LoVo (cell line): Measurements from ENCODE around the gene ZNF311.
A peak's percentile ranks its signal among the peaks of the same experiment; 100 is the strongest.

Experiments used
- DNase-seq: peaks from one replicate; pipeline ENCODE4 v3.0.0-alpha.2; 2016; ENCODE audit warnings: low spot score

Gene ZNF311

DNA sequence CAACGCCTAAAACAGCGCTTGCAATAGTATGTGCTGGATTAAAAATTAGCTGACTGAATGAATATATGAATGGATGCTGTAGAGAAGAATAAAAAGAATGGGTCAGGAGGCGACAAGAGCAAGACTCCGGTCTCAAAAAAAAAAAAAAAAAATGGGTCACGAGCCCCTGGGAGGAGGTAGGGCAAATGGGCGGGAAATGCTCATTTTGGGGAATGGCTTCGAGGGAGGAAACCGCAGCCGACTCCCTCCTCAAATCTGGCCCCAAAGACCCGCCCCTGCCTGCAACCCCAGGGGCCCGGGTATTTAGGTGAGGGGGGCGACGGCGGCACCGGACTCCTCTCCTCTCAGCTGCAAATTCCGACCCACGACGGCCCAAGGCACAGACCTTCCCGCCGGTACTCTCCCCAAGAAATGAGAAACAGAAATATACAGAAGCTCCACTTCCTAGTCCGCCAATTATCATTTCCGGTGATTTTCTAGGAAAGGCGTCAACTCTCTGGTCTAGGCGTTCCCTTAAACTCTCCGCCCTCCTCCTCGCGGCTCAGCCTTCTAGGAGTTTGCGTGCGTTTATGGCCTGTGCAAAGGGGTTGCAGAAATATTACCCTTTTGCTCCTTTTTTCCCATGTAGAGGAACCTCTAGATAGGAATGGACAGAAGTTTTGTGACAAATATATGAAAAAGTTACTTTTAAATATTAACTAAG, at the start of gene ZNF311:
ZNF311 (minus strand) TSS at position 133 of the 703 bp plus-strand sequence. CDS start 1,361 bp downstream, outside the sequence.
- DNase-seq = peak; percentile 81

DNA sequence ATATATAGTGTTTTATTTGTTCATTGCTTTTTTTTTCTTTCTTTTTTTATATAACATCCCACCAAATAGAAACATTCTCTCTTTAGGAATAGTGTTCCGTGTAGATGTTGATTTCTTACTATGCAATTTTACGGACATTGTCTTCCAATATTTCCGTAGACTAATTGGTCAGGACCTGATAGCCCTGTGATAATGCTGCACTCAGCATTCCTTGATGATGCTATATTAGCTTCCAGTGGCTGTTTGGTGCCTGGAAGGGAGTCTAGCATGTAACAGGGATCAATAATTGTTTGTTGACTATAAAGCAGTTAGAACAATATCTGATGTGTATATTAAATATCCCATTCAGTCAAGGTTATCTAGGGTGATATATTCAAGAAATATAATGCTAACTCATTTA, 46.6 kb upstream of the ZNF311 start:
- DNase-seq = no peak

DNA sequence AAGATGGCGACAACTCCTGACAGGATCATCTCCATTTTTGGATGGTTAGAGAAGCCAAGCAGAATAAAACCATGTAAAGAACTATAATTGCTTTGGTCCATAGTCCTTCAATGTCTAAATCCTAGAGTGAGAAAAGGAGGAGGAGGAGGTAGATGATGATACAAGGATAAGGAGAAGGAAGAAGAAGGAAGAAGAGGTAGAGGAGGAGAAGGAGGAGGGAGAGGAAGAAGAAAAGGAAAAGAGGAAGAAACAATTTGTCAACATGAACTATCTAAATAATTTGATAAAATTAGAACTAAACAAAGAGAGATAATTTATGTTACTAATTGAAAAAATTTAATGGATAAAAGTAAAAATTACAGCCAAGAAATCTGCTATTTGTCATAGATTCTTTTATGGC, 40.0 kb upstream of the ZNF311 start, which contains the start of gene OR2W1:
OR2W1 (minus strand) TSS at position 101 of the 400 bp plus-strand sequence; CDS start at position 101, 0 bp downstream.
- no peak for DNase-seq

DNA sequence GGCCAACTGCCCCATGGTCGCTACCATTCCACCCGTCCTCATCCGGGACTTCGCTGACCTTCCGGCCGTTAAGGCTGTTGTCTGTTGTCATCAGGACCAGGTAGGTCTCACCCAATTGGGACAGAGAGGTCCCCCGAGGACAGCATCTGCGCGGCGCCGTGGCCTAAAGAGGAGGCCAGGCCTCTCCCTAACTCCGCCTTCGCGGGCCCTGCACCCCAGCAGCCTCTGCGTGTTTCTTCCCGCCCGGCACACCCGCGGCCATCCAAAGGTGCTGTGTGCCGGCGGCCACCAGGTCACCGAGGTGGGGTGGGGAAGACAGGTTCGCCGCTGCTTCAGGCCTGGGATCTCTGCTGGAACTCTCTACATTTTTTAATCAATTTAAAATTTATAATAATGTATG, 30.8 kb upstream of the ZNF311 start:
- no peak for DNase-seq

DNA sequence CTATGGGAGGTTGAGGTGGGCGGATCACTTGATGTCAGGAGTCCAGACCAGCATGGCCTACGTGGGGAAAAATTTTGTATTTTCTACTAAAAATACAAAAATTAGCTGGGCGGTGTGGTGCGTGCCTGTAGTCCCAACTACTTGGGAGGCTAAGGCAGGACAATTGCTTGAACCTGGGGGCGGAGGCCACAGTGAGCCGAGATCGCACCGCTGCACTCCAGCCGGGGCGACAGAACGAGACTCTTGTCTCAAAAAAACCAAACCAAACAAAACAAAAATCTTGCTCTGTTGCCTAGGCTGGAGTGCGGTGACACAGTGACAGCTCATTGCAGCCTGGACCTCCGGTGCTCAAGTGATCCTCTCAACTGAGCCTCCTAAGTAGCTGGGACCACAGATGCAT, 23.7 kb upstream of the ZNF311 start:
- no peak for DNase-seq

DNA sequence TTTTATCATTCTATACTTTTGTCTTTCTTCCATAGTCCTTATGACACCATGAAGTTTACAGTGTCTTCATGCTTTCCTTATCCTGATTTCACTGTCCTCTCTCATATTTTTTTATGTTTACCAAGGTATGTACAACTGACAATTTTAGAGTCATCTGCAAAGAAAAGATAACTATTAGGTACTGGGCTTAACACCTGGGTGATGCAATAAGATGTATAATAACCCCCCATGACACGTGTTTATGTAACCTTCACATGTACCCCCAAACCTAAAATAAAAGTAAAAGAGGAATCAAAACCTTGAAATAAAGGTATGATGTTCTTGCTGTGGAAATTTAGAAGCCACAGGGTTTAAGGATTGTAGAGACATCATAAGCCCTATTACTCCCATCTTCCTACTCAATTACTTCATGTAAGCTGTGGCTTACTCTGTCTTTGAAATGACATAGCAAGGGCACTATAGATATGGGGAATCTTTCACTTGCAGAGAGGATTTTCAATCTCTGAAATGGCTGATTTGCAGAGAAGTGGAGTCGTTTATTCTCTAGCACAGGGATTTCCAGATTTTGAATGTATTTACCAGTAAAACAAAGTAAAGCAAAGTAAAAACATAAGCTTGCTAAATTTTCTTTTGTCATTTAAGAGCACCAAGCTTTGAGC, 20.9 kb upstream of the ZNF311 start:
- DNase-seq = no peak

DNA sequence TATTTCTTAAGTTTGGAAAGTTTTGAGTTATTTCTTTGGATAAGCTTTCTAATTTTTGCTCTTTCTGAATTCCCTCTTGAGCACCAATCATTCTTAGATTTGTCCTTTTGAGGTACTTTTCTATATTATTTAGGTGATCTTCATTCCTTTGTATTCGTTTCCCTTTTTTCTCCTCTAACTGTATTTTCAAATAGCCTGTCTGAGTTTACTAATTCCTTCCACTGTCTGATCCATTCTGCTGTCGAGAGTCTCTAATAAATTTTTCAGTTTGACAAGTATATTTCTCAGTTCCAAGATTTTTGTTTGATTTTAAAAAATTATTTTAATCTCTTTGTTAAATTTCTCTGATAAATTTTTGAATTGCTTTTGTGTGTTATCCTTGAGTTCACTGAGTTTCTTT, 16.3 kb upstream of the ZNF311 start:
- no peak for DNase-seq

DNA sequence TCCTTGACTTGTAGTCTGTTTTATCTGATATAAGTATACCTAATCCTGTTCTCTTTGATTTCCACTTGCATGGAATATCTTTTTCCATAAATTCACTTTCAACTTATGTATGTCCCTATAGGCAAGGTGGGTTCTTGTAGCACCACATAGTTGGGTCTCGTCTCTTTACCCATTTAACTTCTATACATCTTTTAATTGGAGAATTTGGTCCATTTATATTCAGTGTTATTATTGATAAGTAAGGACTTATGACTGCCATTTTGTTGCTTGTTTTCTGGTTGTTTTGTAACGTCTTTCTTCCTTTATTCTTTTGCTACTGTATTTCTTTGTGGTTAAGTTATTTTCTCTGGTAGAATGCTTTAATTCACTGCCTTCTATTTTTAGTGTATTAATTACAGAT, 14.5 kb upstream of the ZNF311 start:
- DNase-seq = no peak

DNA sequence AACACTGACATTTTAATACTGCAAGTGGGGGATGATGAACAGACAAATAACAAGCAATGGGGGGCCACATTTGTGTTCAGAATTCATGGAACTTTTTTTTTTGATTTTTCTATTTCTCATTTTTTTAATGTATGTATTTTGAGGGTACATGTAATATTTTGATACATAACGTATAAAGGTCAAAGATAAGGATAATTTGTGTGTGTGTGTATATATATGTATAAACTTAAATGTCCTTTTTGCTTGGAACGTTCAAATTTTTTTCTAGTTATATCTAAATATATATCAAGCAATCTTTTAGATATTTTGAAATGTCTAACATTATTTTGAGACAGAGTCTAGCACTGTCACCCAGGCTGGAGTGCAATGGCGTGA, 12.3 kb upstream of the ZNF311 start:
- DNase-seq = no peak

DNA sequence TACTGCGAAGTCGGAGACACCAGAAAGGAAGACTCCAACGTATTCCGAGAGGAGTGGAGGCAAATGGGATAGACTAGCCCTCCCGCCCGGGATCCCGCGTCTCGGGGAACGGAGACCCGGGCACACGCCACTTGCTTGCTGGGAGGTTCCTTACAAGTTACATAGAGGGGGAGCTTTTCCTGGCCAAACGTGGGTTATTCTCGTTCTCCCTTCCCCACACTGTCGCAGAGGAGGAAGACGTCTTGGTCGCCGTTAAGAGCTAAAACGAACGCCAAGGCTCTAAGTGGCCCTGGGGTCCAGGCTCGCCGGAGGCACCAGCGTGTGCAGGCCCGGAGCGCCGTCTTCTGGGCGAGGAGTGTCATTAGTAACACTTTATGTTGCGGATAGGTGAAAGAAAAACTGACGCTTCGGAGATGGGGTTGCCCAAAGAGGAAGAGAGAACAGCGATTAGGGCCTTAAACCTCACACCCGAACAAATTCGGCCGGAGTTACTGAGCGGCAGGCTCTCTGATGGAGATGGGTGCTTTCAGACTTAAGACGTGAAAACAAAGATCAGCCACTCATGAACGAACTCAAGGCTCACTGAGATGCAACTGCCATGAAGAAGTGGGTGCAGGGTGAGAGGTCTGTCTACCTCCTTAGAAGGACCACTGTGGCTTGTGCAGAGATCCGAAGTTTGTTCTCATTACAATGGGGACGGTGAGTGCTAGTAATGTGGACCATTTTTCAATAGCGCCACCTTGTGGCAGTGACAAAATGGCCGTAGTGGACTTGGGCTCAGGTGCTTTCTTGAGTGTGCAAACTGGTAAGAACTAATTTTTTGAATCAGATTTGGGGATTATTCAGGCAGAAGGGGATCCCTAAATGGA, 11.7 kb upstream of the ZNF311 start:
- DNase-seq = peak; percentile 79

DNA sequence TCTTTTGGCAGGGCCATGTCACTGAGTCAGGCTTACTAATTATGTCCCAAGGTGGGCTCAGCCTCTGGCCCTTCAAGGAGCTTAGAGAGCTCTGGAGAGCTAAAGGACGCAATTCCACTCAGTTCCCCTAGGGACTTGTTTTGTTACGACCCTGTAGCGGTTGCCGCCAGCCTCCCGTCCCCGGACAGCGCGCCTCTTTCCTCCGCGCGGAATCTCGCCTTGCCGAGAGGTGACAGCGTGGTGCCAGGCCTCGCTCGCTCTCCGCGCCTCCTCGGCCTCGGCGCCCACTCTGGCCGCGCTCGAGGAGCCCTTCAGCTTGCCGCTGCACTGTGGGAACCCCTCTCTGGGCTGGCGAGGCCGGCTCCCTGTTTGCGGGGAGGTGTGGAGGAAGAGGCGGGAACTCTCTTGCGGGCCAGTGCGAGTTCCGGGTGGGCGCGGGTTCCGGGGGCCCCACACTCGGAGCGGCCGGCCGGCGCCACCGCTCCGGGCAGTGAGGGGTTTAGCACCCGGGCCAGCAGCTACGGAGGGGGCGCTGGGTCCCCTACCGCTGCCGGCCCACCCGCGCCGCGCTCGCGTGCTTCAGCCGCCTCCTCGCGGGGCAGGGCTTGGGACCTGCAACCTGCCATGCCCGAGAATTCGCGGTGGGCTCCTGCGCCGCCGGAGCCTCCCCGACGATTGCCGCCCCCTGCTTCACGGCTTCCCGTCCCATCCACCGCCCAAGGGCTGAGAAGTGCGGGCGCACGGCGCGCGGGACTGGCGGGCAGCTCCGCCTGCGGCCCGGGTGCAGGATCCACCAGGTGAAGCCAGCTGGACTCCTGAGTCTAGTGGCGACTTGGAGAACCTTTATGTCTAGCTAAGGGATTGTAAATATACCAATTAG, 9.9 kb upstream of the ZNF311 start:
- no peak for DNase-seq

DNA sequence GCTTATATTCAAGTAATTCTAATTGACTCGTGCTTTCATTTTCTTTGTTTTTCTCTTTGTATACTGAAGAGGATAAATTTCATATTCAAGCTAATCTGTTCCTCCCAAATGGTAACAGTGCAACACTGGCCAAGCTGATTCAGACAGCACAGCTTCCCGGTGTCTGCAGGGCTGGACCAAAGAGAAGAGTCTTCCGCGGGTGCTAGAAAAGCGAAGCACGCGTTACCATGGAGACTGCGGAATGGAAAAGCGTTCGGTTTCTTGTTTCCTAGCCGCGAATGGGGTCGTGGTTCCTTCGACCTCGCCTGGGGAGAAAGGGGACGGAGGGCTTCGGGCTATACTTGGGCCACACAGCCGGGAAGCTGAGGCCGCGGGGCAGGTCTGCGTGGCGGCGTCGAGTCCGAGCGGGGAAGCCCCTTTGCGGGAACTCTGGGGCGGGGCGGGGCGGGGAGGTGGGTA, 6.2 kb upstream of the ZNF311 start:
- peak; percentile 32 for DNase-seq

DNA sequence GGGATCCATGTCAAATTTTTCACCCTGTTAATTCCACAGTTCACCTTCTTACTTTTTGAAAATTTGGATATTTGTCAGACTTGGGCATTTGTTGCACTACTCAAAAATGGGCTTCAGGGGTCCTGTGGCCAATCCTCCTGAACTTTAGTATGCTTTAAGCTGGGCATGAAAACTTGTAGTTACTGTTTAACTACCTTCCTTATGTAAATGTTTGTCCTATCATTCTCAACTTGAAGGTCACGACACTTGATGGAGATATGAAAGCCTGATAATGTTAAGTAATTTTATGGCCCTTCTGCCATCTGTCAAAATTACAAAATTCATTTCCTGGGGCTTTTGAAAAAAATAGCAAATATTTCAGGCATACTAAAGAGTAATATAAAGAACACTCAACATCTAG, 4.2 kb upstream of the ZNF311 start:
- DNase-seq = peak; percentile 1

DNA sequence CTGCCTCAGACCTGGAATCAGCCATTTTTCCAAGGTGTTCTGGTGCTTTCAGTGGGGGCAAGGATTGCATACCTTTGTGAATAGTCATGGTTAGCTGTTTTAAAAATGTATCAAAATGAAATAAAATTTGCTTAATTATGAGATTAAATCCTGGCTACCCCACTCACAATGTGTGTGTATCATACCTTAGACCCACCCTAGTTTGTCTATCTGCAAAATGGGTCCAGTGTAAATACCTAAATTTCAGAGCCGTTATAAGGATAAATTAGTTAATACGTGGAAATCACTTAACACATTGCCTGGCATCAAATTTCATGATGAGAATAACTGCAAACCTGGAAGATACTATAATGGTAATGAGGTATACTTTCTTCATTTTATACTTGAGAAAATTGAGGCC, 3.0 kb upstream of the ZNF311 start:
- DNase-seq = no peak

DNA sequence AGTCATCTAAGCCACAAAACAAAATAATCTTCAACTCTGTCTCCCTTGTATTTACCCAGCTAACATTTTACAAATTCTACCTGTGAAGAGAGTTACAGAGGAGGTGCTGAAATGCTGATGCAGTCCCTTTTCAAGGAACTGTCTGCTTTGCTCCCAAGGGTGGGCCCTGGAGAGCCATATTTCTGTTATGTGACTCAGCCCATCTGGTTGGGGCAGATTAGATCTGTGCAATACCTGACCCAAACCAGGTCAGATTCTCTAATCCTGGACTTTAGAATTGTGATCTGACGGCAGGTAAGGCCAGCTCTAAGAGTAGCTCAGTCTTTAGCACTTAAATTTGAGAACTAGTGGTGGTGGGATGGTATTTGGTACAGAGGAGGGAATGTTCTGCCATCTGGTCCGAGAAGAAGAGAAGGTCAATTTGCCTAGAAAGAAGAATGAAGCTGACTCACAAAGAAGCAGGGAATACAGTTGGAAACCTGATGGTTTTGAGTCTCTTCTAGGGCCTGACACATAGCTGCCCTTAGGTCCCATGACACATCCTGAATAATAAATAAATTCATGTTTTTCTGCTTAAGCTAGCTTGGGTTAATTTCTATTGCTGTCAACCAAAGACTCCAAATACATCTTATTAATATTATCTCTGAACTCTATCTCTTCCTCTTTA, 8.1 kb downstream of the ZNF311 start:
- no peak for DNase-seq

DNA sequence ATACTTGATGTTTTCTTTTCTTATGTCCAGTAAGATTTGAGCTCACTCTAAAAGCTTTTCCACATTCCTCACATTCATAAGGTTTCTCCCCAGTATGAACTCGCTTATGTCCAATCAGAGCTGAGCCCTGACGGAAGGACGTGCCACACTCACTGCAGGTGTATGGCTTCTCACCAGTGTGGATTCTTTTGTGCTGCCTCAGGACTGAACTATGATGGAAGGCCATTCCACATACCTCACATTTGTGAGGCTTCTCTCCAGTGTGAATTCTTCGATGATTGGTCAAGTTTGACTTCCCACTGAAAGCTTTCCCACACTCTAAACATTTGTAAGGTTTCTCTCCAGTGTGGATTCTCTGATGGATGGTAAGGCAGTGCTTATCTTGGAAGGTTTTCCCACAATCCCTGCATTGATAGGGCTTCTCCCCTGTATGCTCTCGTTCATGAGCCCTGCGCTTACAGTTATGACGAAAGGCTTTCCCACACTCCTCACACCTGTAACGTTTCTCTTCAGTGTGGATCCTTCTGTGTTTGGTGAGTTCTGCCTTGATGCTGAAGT, 9.9 kb downstream of the ZNF311 start:
- no peak for DNase-seq

DNA sequence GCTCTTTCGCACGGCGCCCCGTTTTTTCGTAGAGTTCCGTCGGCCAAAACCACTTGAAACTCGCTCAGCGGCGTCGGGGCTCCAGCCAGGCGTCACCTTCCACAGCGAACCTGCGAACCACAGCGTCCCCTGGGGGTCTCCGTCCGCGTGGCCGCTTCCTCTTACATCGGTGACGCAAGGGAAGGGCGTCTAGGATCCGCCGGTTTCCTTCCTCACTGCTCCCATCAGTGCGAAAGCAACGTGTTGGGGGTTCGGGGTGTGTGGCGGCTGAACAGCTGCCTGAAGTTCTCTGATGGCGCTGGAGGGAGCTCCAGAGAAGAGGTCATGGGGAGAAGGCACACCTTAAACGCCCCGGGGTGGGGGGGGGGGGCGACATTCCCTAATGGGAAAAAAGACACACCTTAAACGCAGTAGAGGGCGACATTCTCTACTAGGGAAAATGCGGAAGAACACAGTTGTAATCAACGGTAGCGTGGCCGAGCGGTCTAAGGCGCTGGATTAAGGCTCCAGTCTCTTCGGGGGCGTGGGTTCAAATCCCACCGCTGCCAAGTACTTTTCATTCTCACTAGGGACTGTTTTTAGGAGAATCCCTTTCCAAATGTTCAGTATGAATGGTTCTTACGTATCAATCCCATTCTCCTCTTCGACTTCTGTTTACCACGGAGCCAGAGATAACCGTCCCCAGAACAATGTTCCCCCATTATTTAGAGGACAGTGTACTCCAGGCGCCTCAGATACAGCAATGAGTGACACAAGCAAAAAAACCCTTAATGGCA, 16.4 kb downstream of the ZNF311 start:
- no peak for DNase-seq

DNA sequence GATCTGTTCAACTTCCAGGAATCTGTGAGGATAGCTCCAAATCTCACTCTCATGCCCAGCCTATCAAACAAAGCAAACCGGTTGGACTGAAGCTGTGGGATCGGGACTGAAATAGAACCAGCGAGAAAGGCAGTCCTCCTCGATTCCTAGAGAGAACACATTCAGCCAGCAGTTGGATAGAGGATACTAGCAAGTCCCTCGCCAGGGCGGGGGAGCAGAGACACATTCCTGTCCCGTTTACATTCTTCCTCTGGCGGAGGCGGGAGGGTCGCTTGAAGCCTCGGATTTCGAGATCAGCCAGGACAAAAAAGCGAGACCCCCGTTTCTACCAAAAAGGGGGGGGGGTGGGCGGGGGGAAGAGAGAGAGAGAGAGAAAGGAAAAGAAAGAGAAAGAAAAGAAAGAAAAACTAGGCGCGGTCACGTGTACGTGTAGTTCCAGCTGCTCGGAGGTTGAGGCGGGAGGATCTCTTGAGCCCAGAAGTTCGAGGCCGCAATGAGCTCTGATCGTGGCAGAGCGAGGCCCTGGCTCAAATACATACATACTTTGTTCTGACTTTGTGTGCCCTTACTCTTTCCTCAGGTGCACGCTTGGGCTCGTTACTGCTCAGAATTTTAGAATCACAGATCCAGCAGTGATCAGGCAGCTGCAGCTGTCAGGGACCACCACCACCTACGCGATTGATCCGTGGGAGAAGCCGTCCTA, 19.5 kb downstream of the ZNF311 start:
- DNase-seq = peak; percentile 90

DNA sequence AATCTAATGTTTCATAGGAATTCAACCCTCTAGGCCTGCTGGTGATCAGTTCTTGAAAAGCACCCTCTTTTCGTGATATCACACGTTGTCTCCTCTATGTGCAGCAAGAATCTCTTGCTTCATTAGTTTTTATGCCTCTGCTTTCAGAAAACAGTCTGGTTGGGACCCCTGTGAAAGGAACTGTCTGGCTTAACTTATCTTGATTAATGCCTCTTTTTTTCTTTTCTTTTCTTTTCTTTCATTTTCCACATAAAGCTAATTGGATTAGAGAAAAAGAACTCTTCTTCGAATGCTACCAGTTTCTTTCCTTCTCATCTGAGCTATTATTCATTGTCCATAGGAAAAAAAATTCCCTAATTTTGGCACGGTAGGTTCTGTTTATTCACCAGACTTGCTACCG, 21.3 kb downstream of the ZNF311 start:
- DNase-seq = no peak
